RWPE1 (cell line): ENCODE data around the gene BMI1.

Source experiments
- CTCF ChIA-PET: fragments of 350-600 bp; sonication (Branson Sonifier 250); formaldehyde crosslinking; extraction: SDS; loops from one replicate; lab custom pipeline; 2021; lab: Yijun Ruan, JAX
- POLR2A ChIA-PET: fragments of 400-600 bp; formaldehyde crosslinking; extraction: SDS; loops from one replicate; lab custom pipeline; 2020; ENCODE audit warnings: antibody characterized with exemption; ENCODE audit not compliant: low non-redundant PET; lab: Yijun Ruan, JAX
- DNase-seq: peaks from one replicate; pipeline ENCODE4 v3.0.0; 2012; ENCODE audit warnings: low spot score
- H3K27ac ChIP-seq: fragments of 450-650 bp; 2 replicates; pipeline ENCODE4 v1.5.1; 2017
- CTCF ChIP-seq: fragments of 450-650 bp; conservative IDR thresholded peaks from 2 replicates; pipeline ENCODE4 v1.5.1; 2017; ENCODE audit warnings: low read depth, mild to moderate bottlenecking

BMI1 gene

GRCh38 chr10:22322641-22323160 lies 1.8 kb downstream of the BMI1 start:
- DNase-seq, result no peak
- POLR2A ChIA-PET, result no interaction called here
- H3K27ac ChIP-seq, result no peak overlapping the region
- CTCF ChIA-PET, result no interaction called here
- TF ChIP-seq CTCF, result no peak

GRCh38 chr10:22323538-22324305 lies 2.8 kb downstream of the BMI1 start:
- DNase-seq, result no peak
- TF ChIP-seq CTCF, result no peak
- CTCF ChIA-PET, result interaction anchor here (2.1 kb wide), 1 partner anchor 15 kb away, joined by 5 read pairs; no protein-coding TSS in a partner anchor
- POLR2A ChIA-PET, result no interaction called here
- no peak overlapping the region for H3K27ac ChIP-seq

- no peak for DNase-seq
- no peak overlapping the region for H3K27ac ChIP-seq
- ChIA-PET CTCF (interaction anchor here (0.5 to 2.1 kb wide), 3 partner anchors 10 to 949 kb away, joined by 3 to 5 read pairs (median 5); no protein-coding TSS in a partner anchor), POLR2A (no interaction called here)
- TF ChIP-seq CTCF, result no peak
Observed at GRCh38 chr10:22324413-22324812, 3.5 kb downstream of the BMI1 start.

GRCh38 chr10:22324893-22325271 lies 4.0 kb downstream of the BMI1 start:
- DNase-seq, result no peak
- ChIA-PET POLR2A (no interaction called here), CTCF (interaction anchor here (0.5 to 2.1 kb wide), 3 partner anchors 10 to 949 kb away, joined by 3 to 5 read pairs (median 5); no protein-coding TSS in a partner anchor)
- peak overlapping the region; percentile 78 for H3K27ac ChIP-seq
- no peak for TF ChIP-seq CTCF

GRCh38 chr10:22325272-22326144 lies 4.6 kb downstream of the BMI1 start:
- ChIA-PET CTCF (interaction anchor here (2.1 kb wide), 1 partner anchor 13 kb away, joined by 5 read pairs; no protein-coding TSS in a partner anchor), POLR2A (interaction anchor here (0.7 kb wide), 1 partner anchor 474 kb away, joined by 3 read pairs; no protein-coding TSS in a partner anchor)
- no peak for TF ChIP-seq CTCF
- H3K27ac ChIP-seq, result peak overlapping the region; percentile 78
- DNase-seq, result peak; percentile 79

GRCh38 chr10:22326145-22326702 lies 5.3 kb downstream of the BMI1 start:
- ChIA-PET POLR2A (interaction anchor here (0.7 kb wide), 1 partner anchor 473 kb away, joined by 3 read pairs; no protein-coding TSS in a partner anchor), CTCF (interaction anchor here (0.7 to 2.1 kb wide), 2 partner anchors 12 to 100 kb away, joined by 3 to 5 read pairs; no protein-coding TSS in a partner anchor)
- no peak for DNase-seq
- peak overlapping the region; percentile 78 for H3K27ac ChIP-seq
- no peak for TF ChIP-seq CTCF
